GM12892 (cell line): ENCODE results near the gene MAP2K3.

ENCODE experiments used
- POLR2A ChIP-seq: IDR thresholded peaks from 2 replicates; pipeline ENCODE4 v1.6.1; 2011; ENCODE audit warnings: low read depth, low read length, control low read depth
- POLR2AphosphoS5 ChIP-seq: IDR thresholded peaks from 2 replicates; pipeline ENCODE4 v1.6.1; 2011; ENCODE audit warnings: low read depth, low read length, control low read depth

DNA sequence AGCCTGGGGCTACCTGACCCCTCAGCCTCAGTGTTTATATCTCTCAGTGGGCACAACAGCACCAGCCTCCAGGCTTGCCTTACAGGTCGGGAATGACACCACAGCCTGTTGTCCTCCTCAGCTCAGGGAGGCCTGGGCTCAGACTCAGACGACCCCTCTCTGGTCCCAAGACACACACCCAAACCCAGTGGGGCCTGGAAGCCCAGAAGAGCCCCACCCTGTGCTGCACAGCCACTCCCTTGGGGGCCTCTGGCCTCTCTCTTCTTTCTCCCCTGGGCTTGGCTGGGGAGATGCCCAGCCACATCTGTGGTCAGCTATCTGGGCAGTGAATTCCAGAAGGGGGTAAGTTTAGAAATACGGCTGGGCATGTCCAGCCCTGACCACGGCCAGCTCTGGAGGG lies 33.7 kb upstream of the MAP2K3 start:
- TF ChIP-seq POLR2A = no peak
- no peak for TF ChIP-seq POLR2AphosphoS5
